Upper lobe of left lung (tissue), 6 donors: Measurements from ENCODE around the gene IRF2BPL. TPM values are rescaled to one million over a fixed set of nuclear protein-coding genes. Genes with fewer than 3 reads are reported as not detected.

Source experiments
- ATAC-seq, 2 donors: fragments of 200-7000 bp; cut with Tn5 transposase; one replicate each; pipeline ENCODE4 v1.9.1; 2022; ENCODE audit warnings: mild to moderate bottlenecking in 2 of 2, moderate library complexity in 2 of 2; ENCODE audit not compliant: low FRiP score in 2 of 2
- DNase-seq, 2 donors: peaks; one replicate each; pipeline ENCODE4 v3.0.0-alpha.2; 2019 to 2020
- H3K27ac ChIP-seq, 4 donors: fragments of 200-600 bp; sonication (generic); one replicate each; pipeline ENCODE4 v1.5.1; 2016 to 2019
- H3K27me3 ChIP-seq, 4 donors: fragments of 200-600 bp; sonication (generic); one replicate each; pipeline ENCODE4 v1.5.1; 2017 to 2019
- H3K36me3 ChIP-seq, 4 donors: fragments of 200-600 bp; sonication (generic); one replicate each; pipeline ENCODE4 v1.5.1; 2016 to 2019
- H3K4me1 ChIP-seq, 4 donors: fragments of 200-600 bp; sonication (generic); one replicate each; pipeline ENCODE4 v1.5.1; 2018 to 2019
- H3K4me3 ChIP-seq, 4 donors: fragments of 200-600 bp; sonication (generic); one replicate each; pipeline ENCODE4 v1.5.1; 2017 to 2019; ENCODE audit warnings: mild to moderate bottlenecking in 2 of 4, moderate library complexity in 1 of 4
- H3K9me3 ChIP-seq, 4 donors: fragments of 200-600 bp; sonication (generic); one replicate each; pipeline ENCODE4 v1.5.1; 2018 to 2019
- CTCF ChIP-seq, 6 experiments: fragments of 450-650 bp in 4 of 6; fragments of 200-600 bp in 2 of 6; sonication (generic) in 2 of 6; IDR thresholded peaks; one replicate each; pipeline ENCODE4 v1.5.1; 2016 to 2019; ENCODE audit warnings: antibody characterized with exemption in 6 of 6
- EP300 ChIP-seq, 4 donors: sonication (generic); formaldehyde crosslinking; IDR thresholded peaks; one replicate each; pipeline ENCODE4 v1.5.1; 2017; ENCODE audit warnings: antibody characterized with exemption in 4 of 4, control low read depth in 2 of 4
- POLR2A ChIP-seq, 4 donors: fragments of 450-650 bp; IDR thresholded peaks; one replicate each; pipeline ENCODE4 v1.5.1; 2016 to 2017; ENCODE audit warnings: antibody characterized with exemption in 4 of 4, mild to moderate bottlenecking in 2 of 4
- POLR2AphosphoS5 ChIP-seq, 2 donors: sonication (generic); formaldehyde crosslinking; IDR thresholded peaks; one replicate each; pipeline ENCODE4 v1.5.1; 2017; ENCODE audit warnings: antibody characterized with exemption in 2 of 2
- WGBS, 2 donors: methylation state at CpG; one replicate each; pipeline ENCODE4 v1.1.5; 2017 to 2018; 5-methylcytosine and 5-hydroxymethylcytosine counted together
- total RNA-seq, 6 donors: library from RNA; depleted of rRNA in 4 of 6; stranded (reverse); fragments of >200 nt in 4 of 6; gene quantifications; one replicate each; pipeline versions ENCODE4 v1.1.0 to v1.2.1, GENCODE V29; 2016 to 2021
- donor health status: DM: no; HTN: no; CAD: no; lungs with moderate emphysema.
- donor health status: DM: no; HTN: yes; CAD: no; lungs with severe emphysema.

IRF2BPL gene
- total RNA-seq, 6 donors from 2014 or later = 44.0 to 111 (median 49.6) TPM

DNA sequence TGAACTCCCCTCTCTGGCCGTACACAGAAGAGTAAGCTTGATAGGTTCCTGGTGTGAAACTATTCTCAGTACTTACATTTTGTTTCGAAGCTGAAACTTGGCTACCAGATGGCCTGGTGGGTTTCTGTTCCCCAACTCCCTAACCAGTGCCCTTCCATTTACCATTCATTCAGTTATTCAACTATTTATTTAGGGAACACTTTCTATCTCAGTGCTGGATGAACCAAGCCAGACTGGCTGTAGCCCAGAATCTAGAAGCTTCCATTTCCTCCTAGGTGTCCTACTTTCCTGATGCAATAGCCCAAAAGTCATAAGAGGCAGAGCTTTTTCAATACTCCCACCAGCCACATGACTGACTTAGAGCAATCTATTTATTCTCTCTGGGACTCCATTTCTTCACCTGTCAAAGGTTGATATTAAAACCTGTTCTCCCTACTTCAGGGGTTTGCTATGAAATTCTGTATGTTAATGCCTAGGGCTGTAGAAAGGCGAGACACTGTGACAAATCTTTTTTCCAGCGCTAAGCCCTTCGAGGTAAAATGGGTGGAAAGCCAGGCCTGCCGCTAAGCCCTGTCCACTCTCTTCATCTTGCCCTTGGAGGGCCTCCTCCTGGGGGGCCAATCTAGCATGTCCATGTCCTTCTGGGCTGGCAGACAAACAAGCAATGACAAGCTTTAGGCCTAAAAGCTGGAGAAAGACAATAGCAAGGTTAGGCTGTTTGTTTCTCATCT is 8.1 kb upstream of the IRF2BPL start:
- ATAC-seq (no peak), DNase-seq (no peak)
- Histone ChIP-seq H3K36me3 (no peaks in the 10 kb centered on the region), H3K27me3 (no peaks in the 10 kb centered on the region), H3K27ac (peak overlapping the region; percentile 93 to 100 (median 97)), H3K9me3 (no peaks in the 10 kb centered on the region), H3K4me1 (peaks cover 67 to 90% (median 79%) of the 10 kb centered on the region in 4 donors), H3K4me3 (no peak overlapping the region)
- TF ChIP-seq POLR2A (IDR thresholded peaks at IDR 0.05) (no peak), CTCF (IDR thresholded peaks at IDR 0.05) (no peak), EP300 (IDR thresholded peaks at IDR 0.05) (no peak), POLR2AphosphoS5 (IDR thresholded peaks at IDR 0.05) (no peak)
- 71 to 74% methylated on average over 6 of the region's 6 CpGs for WGBS, 2 donors

DNA sequence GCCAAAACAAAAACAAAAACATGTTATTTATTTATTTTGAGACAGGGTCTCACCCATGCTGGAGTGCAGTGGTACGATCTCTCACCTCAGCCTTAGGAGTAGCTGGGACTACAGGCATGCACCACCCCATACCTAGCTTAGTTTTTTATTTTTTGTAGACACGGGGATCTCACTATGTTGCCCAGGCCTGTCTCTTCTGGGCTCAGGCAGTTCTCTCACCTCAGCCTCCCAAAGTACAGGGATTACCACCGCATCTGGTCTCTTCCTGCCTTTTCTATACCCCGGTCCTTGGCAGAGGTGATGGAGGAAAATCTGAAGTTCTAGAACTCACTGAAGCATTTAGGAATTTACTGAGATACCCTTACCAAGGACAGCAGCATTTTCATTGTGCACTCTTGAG is 6.8 kb upstream of the IRF2BPL start:
- Histone ChIP-seq H3K4me1 (peaks cover 68 to 90% (median 80%) of the 10 kb centered on the region in 4 donors), H3K36me3 (no peaks in the 10 kb centered on the region), H3K9me3 (no peaks in the 10 kb centered on the region), H3K27me3 (no peaks in the 10 kb centered on the region), H3K27ac (peak overlapping the region in 3 of 4 donors; percentile 99 to 100 (median 100)), H3K4me3 (no peak overlapping the region)
- TF ChIP-seq CTCF (IDR thresholded peaks at IDR 0.05) = no peak
- TF ChIP-seq EP300 (IDR thresholded peaks at IDR 0.05) = no peak
- no peak for TF ChIP-seq POLR2A (IDR thresholded peaks at IDR 0.05)
- no peak for TF ChIP-seq POLR2AphosphoS5 (IDR thresholded peaks at IDR 0.05)
- no peak for DNase-seq
- ATAC-seq = no peak
- WGBS, 2 donors = 86 to 89% methylated on average over 4 of the region's 4 CpGs

DNA sequence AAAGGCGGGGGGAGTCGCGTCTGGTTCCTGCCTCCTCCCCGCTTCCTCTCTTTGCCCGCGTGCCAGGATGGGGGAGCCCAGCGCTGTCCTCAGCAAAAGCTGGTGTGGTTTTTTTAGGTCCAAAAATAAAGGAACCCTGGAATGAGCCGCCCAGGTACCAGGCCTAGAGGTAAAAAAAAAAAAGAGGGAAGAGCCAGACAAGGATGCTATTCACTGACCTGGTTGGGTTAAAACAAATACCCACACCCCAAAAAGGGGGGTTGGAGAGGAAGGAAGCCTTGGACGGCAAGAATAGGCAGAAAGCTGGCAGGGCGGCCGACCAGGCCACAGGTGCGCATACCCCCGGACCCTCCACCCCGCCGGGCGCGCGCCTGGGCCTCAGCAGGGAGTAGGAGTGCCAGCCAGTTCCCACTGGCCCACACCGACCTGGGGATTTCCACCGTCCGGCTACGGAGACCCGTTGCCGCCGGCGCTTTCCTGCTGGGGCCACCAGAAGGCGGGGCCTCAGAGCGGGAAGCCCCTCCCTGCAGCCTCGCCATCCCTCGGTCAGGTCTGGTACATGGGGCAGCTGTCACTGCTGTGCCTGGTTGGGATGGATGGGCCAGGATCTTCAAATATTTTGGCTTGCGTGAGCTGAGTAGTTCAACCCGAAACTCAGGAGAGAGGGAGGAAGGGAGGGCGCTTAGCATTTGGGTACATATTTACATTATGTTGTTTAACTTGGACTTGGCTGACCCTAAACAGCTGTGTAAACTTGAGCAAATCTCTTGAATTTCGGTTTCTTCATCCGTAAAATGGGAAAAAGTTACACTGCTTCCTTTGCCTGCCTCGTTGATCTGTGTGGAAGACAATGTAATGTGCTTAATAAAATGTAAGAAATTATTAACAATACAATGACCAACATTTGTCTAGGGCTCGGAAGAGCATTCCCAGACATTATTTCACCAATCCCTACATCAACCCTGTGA is 5.4 kb upstream of the IRF2BPL start:
- Histone ChIP-seq H3K9me3 (no peaks in the 10 kb centered on the region), H3K36me3 (no peaks in the 10 kb centered on the region), H3K4me3 (peak overlapping the region; percentile 26 to 57 (median 44)), H3K27me3 (no peaks in the 10 kb centered on the region), H3K4me1 (peaks cover 68 to 92% (median 82%) of the 10 kb centered on the region in 4 donors), H3K27ac (peak overlapping the region; percentile 99 to 100 (median 100))
- TF ChIP-seq EP300 (IDR thresholded peaks at IDR 0.05) (peak in 3 of 4 donors; percentile 29 to 79 (median 72)), POLR2A (IDR thresholded peaks at IDR 0.05) (peak in 3 of 4 donors; percentile 50 to 65 (median 53)), POLR2AphosphoS5 (IDR thresholded peaks at IDR 0.05) (peak; percentile 80 to 89), CTCF (IDR thresholded peaks at IDR 0.05) (peak in 3 of 6 experiments; percentile 2 to 14 (median 8))
- WGBS, 2 donors = 2 to 4% methylated on average over 22 to 35 of the region's 37 CpGs
- DNase-seq = peak; percentile 95 to 96
- peak; percentile 79 to 84 for ATAC-seq

- Histone ChIP-seq H3K4me1 (peaks cover 61 to 85% (median 74%) of the 10 kb centered on the region in 4 donors), H3K4me3 (peak overlapping the region; percentile 12 to 57 (median 44)), H3K27ac (peak overlapping the region; percentile 99 to 100 (median 100)), H3K36me3 (no peaks in the 10 kb centered on the region), H3K9me3 (no peaks in the 10 kb centered on the region), H3K27me3 (no peaks in the 10 kb centered on the region)
- TF ChIP-seq POLR2AphosphoS5 (IDR thresholded peaks at IDR 0.05) = peak; percentile 86 to 87
- peak in 4 of 6 experiments; percentile 5 to 52 (median 39) for TF ChIP-seq CTCF (IDR thresholded peaks at IDR 0.05)
- TF ChIP-seq EP300 (IDR thresholded peaks at IDR 0.05) = peak in 3 of 4 donors; percentile 30 to 69 (median 54)
- TF ChIP-seq POLR2A (IDR thresholded peaks at IDR 0.05) = peak; percentile 15 to 76 (median 46)
- ATAC-seq (peak; percentile 82 to 87), DNase-seq (peak; percentile 93 to 95)
- 2 to 6% methylated on average over 37 to 38 of the region's 50 CpGs for WGBS, 2 donors
These were observed 4.5 kb upstream of the IRF2BPL start for GRCh38 chr14:77032844-77033621.
